HG02840 (cell line): ENCODE measurements around the gene NDRG3.

Source experiments
- ATAC-seq: cut with Tn5 transposase; IDR thresholded peaks from one replicate; pipeline ENCODE4 v1.9.1; 2021; ENCODE audit warnings: mild to moderate bottlenecking, moderate library complexity, moderate number of reproducible peaks; ENCODE audit not compliant: unreplicated experiment, low FRiP score

The NDRG3 gene

DNA sequence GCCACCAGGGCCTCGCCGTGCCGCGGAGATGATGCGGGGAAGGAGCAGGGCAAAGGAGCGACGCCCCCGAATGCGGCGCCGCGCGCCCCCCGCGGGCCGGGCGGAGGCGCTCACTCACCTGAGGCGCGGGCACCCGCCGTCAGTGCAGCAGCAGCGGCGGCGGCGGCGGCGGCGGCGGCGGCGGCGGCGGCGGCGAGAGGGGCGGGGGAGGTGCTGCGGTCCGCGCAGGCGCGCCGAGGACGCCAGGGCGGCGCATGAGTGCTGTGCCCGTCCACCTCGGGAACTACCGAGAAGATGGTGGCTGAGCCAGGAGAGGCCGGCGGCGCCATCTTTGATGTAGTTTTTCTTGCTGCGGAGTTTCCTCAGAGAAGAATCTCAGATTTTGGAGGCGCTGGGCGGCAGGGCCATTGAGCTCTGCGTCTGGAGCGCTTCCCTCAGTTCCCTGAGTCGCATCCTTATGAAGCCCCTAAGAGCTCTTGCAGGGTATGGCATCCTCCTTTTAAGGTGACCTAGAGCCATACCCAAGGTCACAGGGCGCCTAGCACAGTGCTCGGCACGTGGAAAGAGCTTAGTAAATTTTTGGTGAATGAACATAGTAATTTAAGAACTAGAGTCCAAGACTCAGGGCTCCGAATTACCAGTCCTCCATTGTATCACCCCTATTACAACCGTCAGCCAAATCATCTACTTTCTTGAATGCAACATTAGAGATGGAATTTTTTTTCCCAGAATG, at the start of gene NDRG3:
Gene NDRG3, minus strand, starts transcription at position 164 of the 733 bp plus-strand sequence. CDS start 24,355 bp downstream, outside the sequence.
- peak; percentile 89 for ATAC-seq

DNA sequence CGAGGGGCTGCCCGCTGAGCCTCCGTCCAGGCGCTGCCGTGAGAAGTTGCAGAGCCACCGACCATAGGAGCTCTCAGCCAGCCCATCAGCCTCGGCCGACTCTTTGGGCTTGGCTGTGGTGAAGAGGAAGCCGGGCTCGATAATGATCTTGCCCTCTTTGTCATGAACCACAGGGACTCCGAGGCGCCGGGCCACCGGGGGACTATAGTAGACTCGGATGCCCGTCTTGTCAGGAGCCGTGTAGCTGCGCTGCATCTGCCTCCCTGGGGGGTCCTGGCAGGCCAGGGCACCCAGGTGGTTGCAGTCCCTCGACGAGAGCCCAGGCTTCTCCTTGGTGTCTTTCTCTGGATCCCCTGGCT, 48.2 kb upstream of the NDRG3 start:
- no peak for ATAC-seq

DNA sequence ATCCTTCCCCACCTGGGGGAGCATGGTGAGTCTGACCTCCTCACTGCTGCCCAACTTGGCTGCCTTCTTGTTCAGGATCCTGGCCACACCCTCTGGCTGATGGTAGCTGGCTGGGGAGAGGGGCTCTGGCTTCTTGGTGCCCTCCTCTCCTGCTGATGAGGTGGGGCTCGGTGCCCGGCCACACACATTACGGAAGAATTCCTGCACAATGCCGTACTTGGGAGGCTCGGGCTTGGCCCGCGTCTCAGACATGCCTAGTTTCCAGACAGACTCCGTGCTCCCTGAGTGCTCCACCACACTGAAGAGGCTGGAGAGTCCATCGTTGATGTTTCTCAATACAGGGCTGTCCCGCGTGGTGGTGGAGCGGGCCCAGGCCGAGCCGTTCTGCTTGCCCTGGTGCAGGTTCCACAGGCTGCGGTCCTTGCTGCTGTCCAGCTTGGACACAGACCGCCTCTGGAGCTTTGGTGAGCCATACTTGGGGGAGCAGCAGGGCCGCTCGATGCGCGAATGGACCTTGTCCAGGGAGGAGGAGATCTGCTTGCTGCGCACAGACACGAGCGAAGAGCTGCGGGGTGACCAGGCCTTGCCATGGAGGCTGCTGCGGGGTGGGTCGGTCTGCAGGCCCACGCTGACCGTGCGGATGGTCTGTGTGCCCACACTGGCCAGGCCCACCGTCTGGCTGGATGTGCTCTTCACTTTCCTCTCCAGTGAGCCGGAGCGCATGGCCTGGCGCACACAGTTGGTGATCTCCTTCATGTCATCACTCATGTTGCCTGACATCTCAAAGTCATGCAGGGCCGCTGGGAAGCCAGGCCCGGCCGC, 47.6 kb upstream of the NDRG3 start:
- ATAC-seq = no peak

DNA sequence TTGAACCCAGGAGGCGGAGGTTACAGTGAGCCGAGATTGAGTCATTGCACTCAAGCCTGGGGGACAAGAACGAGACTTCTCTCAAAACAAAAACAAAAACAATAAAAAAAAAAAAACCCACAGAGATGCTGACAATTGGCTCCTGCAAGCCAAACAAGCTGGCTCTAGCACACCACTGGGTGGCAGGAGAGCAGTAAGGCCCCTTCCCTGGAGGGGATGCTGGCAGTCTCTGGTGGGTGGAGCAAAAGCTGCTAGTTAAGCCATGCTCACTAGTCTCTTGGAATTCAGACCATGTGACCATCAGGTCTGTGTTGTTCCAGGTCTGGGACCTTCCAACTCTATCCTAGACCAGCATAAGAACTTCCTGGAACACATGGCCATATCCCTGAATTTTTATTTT, 46.5 kb upstream of the NDRG3 start:
- ATAC-seq = no peak

DNA sequence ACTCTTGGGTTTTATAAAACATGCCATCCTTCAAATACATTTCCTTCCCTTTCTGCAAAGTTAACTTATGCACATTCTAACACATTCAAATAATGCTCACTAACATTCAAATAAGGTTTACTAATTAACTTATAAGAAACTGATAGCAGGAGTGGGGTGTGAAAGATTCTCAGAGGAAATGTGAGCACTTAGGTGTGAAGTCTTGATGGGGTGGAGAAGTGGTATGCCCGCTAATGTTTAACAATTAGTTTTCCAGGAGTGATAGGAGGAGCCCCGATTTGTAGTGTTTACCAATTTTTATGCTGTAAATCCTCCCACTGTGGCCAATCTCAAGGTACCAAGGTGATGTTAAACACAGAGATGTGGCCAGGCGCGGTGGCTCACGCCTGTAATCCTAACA, 46.0 kb upstream of the NDRG3 start:
- no peak for ATAC-seq

DNA sequence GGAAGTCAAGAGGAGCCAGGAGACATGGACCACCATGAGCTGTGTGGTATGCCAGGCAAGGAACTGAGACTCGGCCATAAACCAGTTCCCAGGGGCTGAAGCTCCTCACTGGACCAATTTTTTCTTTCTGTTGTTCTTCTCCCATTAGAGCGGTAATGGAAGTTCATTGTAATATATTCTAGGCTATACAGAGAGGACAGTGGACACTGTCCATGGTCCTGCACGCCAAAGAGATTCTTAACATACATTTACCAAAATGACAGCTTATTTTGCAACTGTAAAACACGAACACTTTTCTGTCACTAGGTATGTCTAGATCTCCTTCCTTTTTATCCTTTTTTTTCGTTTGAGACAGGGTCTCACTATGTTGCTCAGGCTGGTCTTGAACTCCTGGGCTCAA, 40.8 kb upstream of the NDRG3 start:
- ATAC-seq = no peak

DNA sequence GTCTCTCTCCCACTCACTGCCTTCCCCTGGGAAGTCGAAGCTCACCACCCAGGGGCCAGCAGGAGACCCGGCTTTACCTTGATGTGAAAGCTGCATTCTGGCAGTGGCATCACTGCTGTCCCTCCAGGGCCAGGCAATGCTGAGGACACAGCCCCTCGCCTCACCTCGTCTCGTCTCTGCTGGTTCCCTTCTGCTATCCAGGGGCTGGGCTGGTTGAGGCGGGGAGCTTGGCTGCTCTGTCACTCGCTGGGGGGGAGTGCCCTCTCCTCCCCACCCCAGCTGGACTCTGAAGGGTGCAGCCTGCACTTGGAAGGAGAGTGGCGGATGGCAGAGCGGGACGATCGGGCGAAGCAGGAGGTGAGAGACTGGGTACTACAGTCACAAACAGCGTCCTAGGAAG, 40.4 kb upstream of the NDRG3 start:
- no peak for ATAC-seq

DNA sequence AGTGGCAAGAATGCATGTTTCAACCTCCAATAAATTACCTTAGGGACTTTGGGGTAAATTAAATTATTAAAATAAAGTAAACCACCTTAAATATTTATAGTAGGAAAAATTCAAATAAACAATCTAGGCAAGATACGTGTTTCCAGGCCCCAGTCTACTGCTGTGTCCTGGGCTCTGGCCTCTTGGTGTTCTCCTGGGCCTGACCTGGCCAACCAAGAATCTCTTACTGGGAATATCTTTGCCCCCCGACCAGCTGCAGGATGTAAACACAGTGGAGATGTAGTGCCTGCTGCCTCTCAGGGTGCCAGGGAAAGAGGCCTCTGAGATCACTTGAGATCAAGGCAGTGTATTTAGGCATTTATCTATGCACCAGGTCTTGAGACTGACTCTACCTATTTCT, 39.4 kb upstream of the NDRG3 start:
- no peak for ATAC-seq

DNA sequence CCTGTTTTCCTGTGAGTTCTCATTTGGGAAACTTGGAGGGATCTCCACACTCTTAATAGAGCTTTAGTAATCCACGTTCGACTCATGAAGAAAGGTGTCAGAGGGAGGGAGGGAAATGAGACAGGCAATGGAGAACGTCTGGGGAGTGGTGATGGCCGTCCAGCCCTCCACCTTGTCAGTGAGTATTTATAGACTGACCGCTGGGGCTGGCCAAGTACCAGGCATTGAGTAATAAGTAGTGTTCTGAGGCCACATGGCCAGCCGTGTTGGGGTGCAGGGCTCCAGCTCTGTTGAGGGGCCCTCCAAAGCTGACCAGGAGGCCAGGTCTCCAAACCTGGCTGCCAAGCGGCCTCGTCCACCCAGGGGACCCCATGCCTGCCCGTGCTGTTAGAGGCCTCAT, 39.0 kb upstream of the NDRG3 start:
- ATAC-seq = no peak

DNA sequence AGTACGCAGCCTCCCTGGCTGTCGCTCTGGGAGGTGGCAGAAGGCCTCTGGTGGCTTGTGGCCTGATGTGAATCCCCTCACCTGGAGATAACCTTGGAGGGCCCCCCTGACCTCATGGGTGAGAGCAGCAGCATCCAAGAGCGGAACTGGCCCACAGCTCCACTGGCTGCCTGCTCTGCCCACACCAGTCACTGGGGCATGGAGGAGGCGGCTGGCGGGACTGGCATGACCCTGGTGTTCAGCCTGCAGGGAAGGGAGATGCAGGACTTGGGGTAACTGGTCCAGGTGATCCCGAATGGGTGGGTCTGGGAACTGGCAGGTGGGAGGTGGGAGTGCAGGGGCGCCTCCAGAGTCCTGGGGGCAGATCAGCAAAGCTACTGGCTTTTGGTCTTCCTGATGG, 38.2 kb upstream of the NDRG3 start:
- no peak for ATAC-seq

DNA sequence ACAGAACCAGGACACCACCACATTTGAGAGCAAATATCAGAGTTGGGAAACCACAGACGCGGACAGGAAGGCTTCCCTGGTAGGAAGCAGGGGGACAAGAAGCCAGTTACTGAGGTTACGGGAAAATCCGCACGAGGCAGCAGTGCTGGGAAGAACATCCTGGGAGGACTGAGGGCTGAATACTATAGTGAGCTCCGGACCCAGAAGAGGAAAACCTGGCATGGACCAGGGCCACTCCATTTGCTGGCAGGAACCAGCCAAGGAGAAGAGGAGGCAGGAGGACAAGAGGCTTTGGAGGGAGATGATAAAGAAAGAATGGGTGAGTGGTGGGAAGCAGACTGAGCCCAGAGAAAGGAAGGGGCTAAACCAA, 33.8 kb upstream of the NDRG3 start:
- no peak for ATAC-seq

DNA sequence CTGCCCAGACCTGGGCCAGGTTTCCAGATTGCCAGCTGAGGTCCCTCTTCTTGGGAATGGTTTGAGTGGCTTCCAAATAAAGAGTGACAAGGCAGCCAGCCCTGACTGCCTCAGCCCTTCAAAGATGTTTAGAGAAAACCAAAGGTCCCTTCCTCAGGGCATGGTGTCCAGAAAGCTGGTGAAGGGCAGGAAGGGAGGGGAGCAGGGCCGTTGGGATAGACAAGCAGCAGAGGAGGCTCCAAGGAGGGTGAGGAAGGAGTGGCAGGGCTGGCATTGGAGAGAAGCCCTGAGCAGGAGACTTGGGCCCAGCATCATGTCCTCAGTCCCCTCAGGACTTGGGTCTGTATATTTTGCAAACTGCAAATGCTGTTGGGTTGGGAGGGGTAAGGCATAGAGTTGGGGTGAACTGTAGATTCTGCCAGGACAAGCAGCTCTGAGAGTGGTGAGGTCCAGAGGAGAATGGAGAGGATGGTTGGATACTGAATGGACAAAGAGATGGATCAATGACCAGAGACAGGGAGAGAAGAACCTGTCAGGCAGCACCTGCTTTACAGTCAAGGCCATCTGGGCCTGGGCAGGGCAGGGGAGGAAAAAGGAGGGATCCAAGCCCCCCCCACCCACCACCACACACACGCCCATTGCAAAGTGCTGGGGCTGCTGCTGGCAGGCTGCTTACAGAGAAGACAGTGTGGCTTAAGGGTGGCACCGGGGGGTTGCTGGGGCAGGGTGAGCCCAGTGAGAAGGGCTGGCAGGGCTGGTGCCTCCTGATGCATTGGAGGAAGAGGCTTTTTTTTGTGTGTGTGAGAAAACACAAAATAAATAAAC, 33.2 kb upstream of the NDRG3 start:
- no peak for ATAC-seq

DNA sequence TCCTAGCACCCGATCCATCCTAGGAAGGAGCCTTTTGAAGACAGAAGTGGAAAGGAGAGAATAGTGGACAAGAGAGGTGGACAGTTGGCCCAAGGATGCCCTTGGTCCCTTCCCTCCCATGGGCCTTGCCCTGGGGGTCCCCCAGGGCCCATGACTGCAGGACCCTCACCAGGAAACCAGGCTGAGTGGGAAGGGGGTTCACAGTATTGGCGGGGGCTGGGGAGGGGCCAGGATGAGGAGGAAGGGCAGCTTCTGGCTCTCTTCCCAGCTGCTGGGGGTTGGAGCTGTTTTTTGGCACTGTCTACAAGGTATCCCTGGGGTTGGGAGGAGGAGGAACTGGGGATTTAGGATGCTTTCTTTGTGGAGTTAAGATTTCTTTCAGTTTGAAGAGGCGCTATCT, 31.7 kb upstream of the NDRG3 start:
- ATAC-seq = no peak

DNA sequence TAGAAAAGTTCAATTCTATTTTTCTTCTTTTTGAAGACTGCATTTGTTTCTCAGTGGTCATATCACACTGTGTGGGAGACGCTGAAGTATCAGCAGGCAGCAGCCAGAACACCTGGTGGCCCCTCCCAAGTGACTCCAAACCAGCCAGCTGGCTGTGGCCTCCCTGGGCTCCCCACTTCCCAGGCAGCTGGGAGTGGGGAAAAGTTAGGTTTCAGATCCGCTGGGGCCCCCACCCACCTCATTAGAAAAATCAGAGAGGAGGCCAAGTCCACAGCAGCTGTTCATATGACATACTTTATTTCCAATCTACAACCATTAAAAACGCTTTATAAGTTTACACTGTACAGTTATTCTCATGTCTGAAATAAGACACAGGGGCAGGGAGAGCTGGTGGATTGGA, 31.3 kb upstream of the NDRG3 start:
- no peak for ATAC-seq

DNA sequence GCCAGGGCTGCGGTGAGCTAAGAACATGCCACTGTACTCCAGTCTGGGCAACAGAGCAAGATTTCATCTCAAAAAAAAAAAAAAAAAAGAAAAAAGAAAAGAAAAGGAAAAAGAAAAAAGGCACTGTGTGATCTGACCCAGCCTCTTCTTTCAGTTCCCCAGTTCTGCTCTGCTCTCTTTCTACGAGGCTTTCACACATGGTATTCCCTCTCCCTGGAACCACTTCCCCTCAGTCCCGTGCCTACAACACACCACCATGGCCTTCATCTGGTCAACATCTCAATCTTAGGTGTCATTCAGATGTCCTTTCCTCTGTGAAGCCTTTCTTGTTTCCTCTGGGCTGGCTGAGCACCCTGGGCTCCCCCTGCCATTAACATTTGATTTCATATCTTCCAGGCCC, 29.9 kb upstream of the NDRG3 start:
- no peak for ATAC-seq

DNA sequence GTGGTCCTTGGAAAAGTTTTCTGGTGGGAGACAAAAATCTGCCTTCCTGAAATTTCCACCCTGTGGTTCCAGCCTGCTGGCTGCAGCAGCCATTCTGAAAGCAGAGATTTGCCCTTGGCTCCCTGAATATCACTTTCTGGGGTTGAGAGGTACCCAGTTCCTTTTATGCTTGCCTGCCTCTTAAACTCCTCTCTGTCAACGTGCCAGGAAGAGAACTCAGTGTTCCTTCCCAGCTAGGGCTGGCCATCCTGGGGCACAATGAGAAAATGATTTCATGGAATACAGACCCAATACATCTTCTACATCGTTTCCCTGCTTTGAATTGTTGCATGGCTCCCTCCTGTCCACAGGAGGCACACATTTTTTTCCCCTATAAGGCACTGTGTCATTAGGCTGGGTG, 29.3 kb upstream of the NDRG3 start:
- ATAC-seq = no peak

DNA sequence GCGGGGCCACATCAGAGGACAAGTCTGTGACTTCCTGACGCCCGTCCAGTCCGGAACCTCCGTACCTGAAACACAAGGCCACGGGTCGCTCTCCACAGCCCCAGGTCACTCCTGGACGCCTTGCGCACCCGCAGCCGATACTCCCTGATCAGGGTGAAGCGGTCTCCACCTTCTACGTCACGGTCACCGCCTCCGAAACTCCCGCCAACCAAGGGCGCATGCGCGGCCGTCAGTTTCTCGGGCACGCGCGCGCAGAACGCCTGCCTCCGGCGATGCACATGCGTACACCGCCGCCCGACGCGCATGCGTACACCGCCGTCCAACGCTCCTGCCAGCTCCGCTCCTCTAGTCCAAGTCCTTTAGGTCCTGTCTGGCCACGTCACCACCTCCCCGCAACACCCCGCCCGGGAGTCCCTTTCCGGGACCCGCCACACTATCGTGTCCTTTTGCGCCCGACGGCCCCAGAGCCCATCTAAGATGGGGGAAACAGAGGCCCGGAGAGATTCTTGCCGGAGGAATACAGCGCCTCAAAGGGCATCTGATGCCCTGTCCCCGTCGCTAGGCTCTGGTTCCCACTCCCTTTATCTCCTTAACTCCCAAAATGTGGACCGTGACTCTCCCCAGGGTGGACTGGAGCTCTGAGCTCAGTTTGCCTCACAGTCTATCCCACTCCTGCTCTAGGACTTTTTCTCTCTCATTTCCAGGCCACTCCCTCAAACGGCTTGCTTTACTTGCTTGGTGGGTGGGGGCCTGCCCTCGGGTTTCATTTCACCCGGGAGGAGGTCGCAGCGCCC, 27.9 kb upstream of the NDRG3 start, which contains the start of gene DSN1:
Gene DSN1, minus strand, starts transcription at position 167 of the 794 bp plus-strand sequence. CDS start 2,305 bp downstream, outside the sequence.
- peak; percentile 77 for ATAC-seq

DNA sequence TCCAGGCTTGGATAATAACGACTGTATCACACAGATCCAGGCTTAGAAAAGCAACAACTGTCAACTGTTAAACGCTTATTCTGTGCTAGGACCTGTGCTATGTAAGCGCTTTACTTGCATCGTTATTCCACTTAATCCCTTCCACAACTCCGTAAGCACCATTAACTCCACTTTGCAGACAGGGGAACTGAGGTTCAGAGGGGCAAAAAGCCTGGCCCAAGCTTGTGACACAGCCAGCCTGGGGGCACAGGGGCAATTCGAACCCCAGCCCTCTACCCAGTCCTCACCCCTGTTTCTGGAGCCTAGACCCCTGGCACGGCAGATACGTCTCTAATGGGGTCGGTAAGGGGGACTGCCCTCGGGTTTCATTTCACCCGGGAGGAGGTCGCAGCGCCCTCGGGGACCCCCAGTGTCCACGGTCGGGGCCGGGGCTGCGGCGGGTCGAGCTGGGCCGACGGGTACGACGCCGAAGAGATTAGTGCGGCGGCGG, 27.3 kb upstream of the NDRG3 start:
- no peak for ATAC-seq

DNA sequence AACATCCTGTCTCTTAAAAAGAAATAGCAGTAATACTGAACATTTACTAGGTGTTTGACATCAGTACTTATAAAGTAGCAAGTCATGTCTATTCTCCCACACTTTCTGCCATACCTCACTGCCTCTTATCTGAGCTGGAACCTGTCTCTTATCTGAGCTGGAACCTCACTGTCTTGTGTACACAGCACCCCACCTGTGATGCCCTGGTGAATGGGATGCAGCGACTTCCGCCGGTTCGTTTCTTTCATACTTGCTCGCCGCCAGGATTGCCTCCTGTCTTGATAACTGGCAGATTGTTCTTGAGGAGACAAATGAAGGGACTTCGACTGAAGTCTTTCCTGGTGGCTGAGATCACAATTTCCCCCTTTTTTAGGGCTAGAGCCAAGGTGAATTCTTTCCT, 24.8 kb upstream of the NDRG3 start:
- ATAC-seq = no peak

DNA sequence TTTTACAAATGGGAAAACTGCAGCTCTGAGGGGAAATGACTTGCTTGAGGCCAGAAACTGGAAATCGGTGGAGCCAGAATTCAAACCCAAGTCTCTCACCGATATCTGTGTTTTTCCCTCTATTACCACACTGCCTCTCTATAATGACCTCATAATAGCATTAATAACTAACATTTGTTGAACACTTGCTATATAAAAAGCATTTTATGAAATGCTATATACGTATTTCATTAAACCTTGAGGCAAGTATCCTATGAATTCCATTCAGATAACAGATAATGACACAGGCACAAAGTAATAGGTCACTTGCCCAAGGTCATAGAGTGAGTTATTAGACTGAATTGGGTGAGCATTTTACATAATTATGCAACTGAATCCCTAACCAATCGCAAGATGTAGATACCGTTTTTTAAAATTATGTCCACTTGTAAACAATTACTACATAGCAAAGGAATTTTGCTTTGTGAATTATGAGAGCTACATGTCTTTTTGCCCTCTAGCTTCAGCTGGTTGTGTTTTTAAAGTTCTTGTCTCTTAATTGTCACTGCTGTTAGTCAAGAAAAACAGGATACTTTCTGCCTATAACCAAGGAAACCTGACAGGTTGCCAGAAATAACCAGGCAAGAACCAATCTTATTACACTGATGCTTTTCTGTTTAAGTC, 23.0 kb upstream of the NDRG3 start:
- ATAC-seq = no peak
